ENCODE measurements around the gene TMEM164.

The TMEM164 gene

DNA sequence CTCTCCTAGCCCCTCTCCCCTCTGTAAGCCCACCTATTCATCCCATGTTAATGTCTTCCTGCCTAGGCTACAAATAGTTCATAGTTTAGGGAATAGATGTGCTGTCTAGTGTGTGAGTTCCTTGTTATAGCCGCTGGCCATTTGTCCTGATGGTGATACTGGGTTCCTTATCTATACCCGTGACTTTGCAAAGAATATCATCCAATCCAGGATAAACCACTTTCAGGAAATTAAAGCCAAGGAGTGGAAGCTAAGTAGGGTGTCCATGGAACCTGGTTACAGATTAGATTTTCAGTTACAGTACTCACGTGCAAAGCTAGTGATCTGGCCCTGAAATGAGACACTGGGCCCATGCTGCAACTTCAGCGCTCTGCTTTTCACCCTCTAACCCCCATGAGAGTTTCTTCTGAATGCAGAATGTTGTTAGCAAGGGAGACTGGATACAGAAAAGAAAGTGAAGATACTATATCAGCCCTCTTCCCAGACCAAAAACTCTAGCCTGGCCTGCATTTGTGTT lies 111.4 kb downstream of the TMEM164 start:
- no peak overlapping the region for H3K4me3 ChIP-seq (replicated peaks; ENCODE audit: insufficient read depth, low read length)
- H3K27me3 ChIP-seq (ENCODE audit: insufficient read depth, poor library complexity, severe bottlenecking) = no peaks in the 10 kb centered on the region
- DNase-seq (ENCODE audit: low read depth in 1 of 2, low spot score in 1 of 2) = no peak
- TF ChIP-seq GABPA (IDR thresholded peaks at IDR 0.05; ENCODE audit: low read depth) = no peak
- TF ChIP-seq, protein P1, sequence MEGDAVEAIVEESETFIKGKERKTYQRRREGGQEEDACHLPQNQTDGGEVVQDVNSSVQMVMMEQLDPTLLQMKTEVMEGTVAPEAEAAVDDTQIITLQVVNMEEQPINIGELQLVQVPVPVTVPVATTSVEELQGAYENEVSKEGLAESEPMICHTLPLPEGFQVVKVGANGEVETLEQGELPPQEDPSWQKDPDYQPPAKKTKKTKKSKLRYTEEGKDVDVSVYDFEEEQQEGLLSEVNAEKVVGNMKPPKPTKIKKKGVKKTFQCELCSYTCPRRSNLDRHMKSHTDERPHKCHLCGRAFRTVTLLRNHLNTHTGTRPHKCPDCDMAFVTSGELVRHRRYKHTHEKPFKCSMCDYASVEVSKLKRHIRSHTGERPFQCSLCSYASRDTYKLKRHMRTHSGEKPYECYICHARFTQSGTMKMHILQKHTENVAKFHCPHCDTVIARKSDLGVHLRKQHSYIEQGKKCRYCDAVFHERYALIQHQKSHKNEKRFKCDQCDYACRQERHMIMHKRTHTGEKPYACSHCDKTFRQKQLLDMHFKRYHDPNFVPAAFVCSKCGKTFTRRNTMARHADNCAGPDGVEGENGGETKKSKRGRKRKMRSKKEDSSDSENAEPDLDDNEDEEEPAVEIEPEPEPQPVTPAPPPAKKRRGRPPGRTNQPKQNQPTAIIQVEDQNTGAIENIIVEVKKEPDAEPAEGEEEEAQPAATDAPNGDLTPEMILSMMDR (IDR thresholded peaks at IDR 0.05; ENCODE audit: insufficient read depth, low read length) = no peak
- TF ChIP-seq, protein P2, sequence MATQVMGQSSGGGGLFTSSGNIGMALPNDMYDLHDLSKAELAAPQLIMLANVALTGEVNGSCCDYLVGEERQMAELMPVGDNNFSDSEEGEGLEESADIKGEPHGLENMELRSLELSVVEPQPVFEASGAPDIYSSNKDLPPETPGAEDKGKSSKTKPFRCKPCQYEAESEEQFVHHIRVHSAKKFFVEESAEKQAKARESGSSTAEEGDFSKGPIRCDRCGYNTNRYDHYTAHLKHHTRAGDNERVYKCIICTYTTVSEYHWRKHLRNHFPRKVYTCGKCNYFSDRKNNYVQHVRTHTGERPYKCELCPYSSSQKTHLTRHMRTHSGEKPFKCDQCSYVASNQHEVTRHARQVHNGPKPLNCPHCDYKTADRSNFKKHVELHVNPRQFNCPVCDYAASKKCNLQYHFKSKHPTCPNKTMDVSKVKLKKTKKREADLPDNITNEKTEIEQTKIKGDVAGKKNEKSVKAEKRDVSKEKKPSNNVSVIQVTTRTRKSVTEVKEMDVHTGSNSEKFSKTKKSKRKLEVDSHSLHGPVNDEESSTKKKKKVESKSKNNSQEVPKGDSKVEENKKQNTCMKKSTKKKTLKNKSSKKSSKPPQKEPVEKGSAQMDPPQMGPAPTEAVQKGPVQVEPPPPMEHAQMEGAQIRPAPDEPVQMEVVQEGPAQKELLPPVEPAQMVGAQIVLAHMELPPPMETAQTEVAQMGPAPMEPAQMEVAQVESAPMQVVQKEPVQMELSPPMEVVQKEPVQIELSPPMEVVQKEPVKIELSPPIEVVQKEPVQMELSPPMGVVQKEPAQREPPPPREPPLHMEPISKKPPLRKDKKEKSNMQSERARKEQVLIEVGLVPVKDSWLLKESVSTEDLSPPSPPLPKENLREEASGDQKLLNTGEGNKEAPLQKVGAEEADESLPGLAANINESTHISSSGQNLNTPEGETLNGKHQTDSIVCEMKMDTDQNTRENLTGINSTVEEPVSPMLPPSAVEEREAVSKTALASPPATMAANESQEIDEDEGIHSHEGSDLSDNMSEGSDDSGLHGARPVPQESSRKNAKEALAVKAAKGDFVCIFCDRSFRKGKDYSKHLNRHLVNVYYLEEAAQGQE (IDR thresholded peaks at IDR 0.05; ENCODE audit: insufficient replicate concordance, low read depth) = no peak
- no peak for TF ChIP-seq SPI1 (IDR thresholded peaks at IDR 0.05; ENCODE audit: borderline replicate concordance, low read depth)
- TF ChIP-seq POLR2AphosphoS5 (IDR thresholded peaks at IDR 0.05; ENCODE audit: low read depth) = no peak
- no peak overlapping the region for H3K27ac ChIP-seq (replicated peaks)

DNA sequence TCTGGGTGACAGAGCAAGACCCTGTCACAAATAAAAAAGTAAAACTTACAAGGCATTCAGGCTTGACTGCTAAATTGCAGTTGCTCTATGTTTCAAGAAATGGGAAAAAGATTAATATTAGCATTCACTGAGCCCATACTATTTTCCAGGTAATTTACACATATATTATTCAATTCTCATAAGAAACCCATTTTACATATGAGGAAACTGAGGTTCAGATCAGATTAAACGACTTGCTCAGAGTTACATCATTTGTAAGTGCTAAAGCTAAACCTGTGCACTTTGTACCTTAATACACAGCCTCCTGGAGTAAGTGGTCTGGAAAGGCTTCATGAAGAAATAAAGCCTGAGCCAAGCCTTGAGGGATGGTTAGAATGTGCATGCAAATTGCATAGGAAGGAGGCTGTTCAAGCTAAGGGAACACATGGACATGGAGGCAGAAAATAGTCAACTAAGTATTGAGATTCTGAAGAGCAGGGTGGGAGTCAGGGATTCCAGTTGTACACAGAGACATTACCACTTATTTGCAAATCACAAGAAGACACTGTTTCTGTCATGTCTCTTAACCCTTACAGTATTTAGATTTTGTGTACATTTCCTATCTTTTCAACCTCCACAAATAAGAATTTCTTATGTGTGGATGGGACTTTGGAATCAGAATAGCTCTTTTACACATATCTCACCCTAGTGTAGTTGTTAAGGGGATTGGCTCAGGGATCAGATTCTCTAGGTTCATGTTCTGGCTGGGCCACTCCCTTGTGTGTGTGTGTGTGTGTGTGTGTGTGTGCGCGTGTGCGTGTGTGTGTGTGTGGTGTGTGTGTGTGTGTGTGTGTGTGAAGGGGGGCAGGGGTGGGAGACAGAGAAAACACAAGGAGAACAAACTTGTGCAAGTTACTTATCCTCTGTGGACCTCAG lies 113.4 kb downstream of the TMEM164 start:
- no peak for TF ChIP-seq POLR2AphosphoS5 (IDR thresholded peaks at IDR 0.05; ENCODE audit: low read depth)
- no peak for DNase-seq (ENCODE audit: low read depth in 1 of 2, low spot score in 1 of 2)
- Histone ChIP-seq H3K4me3 (replicated peaks; ENCODE audit: insufficient read depth, low read length) (no peak overlapping the region), H3K27ac (replicated peaks) (no peak overlapping the region), H3K27me3 (ENCODE audit: insufficient read depth, poor library complexity, severe bottlenecking) (no peaks in the 10 kb centered on the region)

DNA sequence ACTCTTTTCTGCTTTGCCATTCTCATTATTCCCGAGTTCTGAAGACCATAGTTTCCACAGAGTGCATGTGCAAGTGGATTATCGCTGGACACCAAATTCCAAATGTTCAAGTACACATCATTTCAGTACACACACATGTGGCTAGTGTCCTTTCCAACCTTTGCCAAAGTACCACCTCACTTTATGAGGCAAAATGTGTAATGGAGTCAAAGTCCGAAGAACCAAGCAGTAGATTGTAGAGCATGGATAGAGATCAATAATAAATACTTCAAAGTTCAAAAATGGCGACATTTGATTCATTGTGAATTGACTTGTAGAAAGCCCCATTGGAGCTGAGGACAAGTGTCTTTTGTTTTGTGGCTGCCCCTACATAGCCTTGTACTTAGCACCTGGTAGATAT lies 115.6 kb downstream of the TMEM164 start:
- H3K4me3 ChIP-seq (replicated peaks; ENCODE audit: insufficient read depth, low read length) = no peak overlapping the region
- no peaks in the 10 kb centered on the region for H3K27me3 ChIP-seq (ENCODE audit: insufficient read depth, poor library complexity, severe bottlenecking)
- H3K27ac ChIP-seq (replicated peaks) = no peak overlapping the region
- no peak for TF ChIP-seq SPI1 (IDR thresholded peaks at IDR 0.05; ENCODE audit: borderline replicate concordance, low read depth)
- TF ChIP-seq, protein P2 (IDR thresholded peaks at IDR 0.05; ENCODE audit: insufficient replicate concordance, low read depth) = no peak
- TF ChIP-seq, protein P1 (IDR thresholded peaks at IDR 0.05; ENCODE audit: insufficient read depth, low read length) = no peak
- TF ChIP-seq POLR2AphosphoS5 (IDR thresholded peaks at IDR 0.05; ENCODE audit: low read depth) = no peak
- DNase-seq (ENCODE audit: low read depth in 1 of 2, low spot score in 1 of 2) = no peak

DNA sequence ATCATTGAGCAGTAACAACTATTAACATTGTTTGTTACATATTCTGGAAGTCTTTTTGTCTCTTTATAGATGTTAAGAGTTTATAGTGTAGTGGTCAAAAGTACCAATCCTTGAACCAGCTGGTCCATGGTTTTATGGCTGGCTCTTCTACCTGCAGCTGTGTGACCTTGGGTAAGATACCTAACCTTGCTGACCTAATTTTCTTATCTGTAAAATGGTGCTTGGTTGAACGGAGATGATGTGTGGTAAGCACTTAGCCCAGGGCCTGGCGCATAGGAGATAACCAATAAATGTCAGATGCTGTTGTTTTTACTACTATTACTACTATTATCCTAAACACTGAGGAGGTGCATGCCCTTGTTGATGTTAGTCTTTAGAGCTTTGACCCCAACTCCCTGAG lies 116.6 kb downstream of the TMEM164 start:
- TF ChIP-seq, protein P1 (IDR thresholded peaks at IDR 0.05; ENCODE audit: insufficient read depth, low read length) = no peak
- no peak for TF ChIP-seq GABPA (IDR thresholded peaks at IDR 0.05; ENCODE audit: low read depth)
- TF ChIP-seq POLR2AphosphoS5 (IDR thresholded peaks at IDR 0.05; ENCODE audit: low read depth) = no peak
- TF ChIP-seq SPI1 (IDR thresholded peaks at IDR 0.05; ENCODE audit: borderline replicate concordance, low read depth) = no peak
- TF ChIP-seq, protein P2 (IDR thresholded peaks at IDR 0.05; ENCODE audit: insufficient replicate concordance, low read depth) = no peak
- no peak overlapping the region for H3K27ac ChIP-seq (replicated peaks)
- no peak overlapping the region for H3K4me3 ChIP-seq (replicated peaks; ENCODE audit: insufficient read depth, low read length)
- no peaks in the 10 kb centered on the region for H3K27me3 ChIP-seq (ENCODE audit: insufficient read depth, poor library complexity, severe bottlenecking)
- no peak for DNase-seq (ENCODE audit: low read depth in 1 of 2, low spot score in 1 of 2)
